ENCODE results near the gene CLMN. TPM values are rescaled to one million over a fixed set of nuclear protein-coding genes. Genes with fewer than 3 reads are reported as not detected.

Gene CLMN
- total RNA-seq, 1 donor from 2014 or later = 6.3 TPM

- H2AFZ ChIP-seq (replicated peaks) = no peak overlapping the region
- H3K9ac ChIP-seq = no peak overlapping the region
- no peaks in the 10 kb centered on the region for H3F3A ChIP-seq (ENCODE audit: low read depth)
- Mint-ChIP-seq H3K27me3 (ENCODE audit: insufficient read depth, low read depth) (peaks cover 2% of the 10 kb centered on the region), H3K9me3 (peaks cover 15% of the 10 kb centered on the region), H3K27ac (peak overlapping the region; percentile 57), H3K4me1 (peaks cover 24% of the 10 kb centered on the region), H3K36me3 (peaks cover 37% of the 10 kb centered on the region), H3K4me3 (peak overlapping the region; percentile 87)
- no peaks in the 10 kb centered on the region for H3K36me3 ChIP-seq
- H4K20me1 ChIP-seq (ENCODE audit: low read depth) = peaks cover 37% of the 10 kb centered on the region
- DNase-seq (ENCODE audit: low spot score) = no peak
- H3K4me3 ChIP-seq = no peak overlapping the region
- H3K4me1 ChIP-seq = peaks cover 11% of the 10 kb centered on the region
- peaks cover 76% of the 10 kb centered on the region for H3K79me2 ChIP-seq (ENCODE audit: low read depth)
- no peaks in the 10 kb centered on the region for H3K27me3 ChIP-seq
- no peaks in the 10 kb centered on the region for H3K9me3 ChIP-seq (ENCODE audit: low read depth)
- H3K4me2 ChIP-seq = peak overlapping the region; percentile 98
- H3K27ac ChIP-seq = no peak overlapping the region
- no peak for TF ChIP-seq CTCF (IDR thresholded peaks at IDR 0.05)
- TF ChIP-seq EZH2 (IDR thresholded peaks at IDR 0.05) = no peak
- TF ChIP-seq EZH2phosphoT487 (IDR thresholded peaks at IDR 0.05) = no peak
Measured at GRCh38 chr14:95155045-95155444, 164.7 kb downstream of the CLMN start.

- Histone ChIP-seq H3K36me3 (no peaks in the 10 kb centered on the region), H3K27me3 (no peaks in the 10 kb centered on the region), H3K79me2 (ENCODE audit: low read depth) (peaks cover 88% of the 10 kb centered on the region), H3K4me3 (no peak overlapping the region), H3K4me2 (no peak overlapping the region), H3K9me3 (ENCODE audit: low read depth) (no peaks in the 10 kb centered on the region), H3F3A (ENCODE audit: low read depth) (no peaks in the 10 kb centered on the region), H4K20me1 (ENCODE audit: low read depth) (peaks cover 40% of the 10 kb centered on the region), H3K4me1 (peaks cover 11% of the 10 kb centered on the region), H3K27ac (no peak overlapping the region), H3K9ac (no peak overlapping the region), H2AFZ (replicated peaks) (no peak overlapping the region)
- no peak for DNase-seq (ENCODE audit: low spot score)
- Mint-ChIP-seq H3K36me3 (peaks cover 43% of the 10 kb centered on the region), H3K27ac (no peak overlapping the region), H3K4me1 (peaks cover 24% of the 10 kb centered on the region), H3K9me3 (peaks cover 21% of the 10 kb centered on the region), H3K4me3 (no peak overlapping the region), H3K27me3 (ENCODE audit: insufficient read depth, low read depth) (peaks cover 2% of the 10 kb centered on the region)
- TF ChIP-seq EZH2 (IDR thresholded peaks at IDR 0.05) = no peak
- TF ChIP-seq CTCF (IDR thresholded peaks at IDR 0.05) = no peak
- no peak for TF ChIP-seq EZH2phosphoT487 (IDR thresholded peaks at IDR 0.05)
Measured at GRCh38 chr14:95153866-95154265, 165.8 kb downstream of the CLMN start.

- Mint-ChIP-seq H3K9me3 (peaks cover 39% of the 10 kb centered on the region), H3K27ac (no peak overlapping the region), H3K36me3 (peaks cover 64% of the 10 kb centered on the region), H3K27me3 (ENCODE audit: insufficient read depth, low read depth) (no peaks in the 10 kb centered on the region), H3K4me1 (peaks cover 19% of the 10 kb centered on the region), H3K4me3 (no peak overlapping the region)
- Histone ChIP-seq H3K4me2 (no peak overlapping the region), H3K9me3 (ENCODE audit: low read depth) (no peaks in the 10 kb centered on the region), H3F3A (ENCODE audit: low read depth) (no peaks in the 10 kb centered on the region), H3K27ac (no peak overlapping the region), H3K27me3 (no peaks in the 10 kb centered on the region), H3K4me3 (no peak overlapping the region), H3K9ac (no peak overlapping the region), H3K36me3 (no peaks in the 10 kb centered on the region), H4K20me1 (ENCODE audit: low read depth) (peaks cover 40% of the 10 kb centered on the region), H3K79me2 (ENCODE audit: low read depth) (peaks cover 100% of the 10 kb centered on the region), H2AFZ (replicated peaks) (no peak overlapping the region), H3K4me1 (peaks cover 11% of the 10 kb centered on the region)
- TF ChIP-seq EZH2 (IDR thresholded peaks at IDR 0.05) (no peak), EZH2phosphoT487 (IDR thresholded peaks at IDR 0.05) (no peak), CTCF (IDR thresholded peaks at IDR 0.05) (no peak)
- no peak for DNase-seq (ENCODE audit: low spot score)
Measured at GRCh38 chr14:95151561-95151960, 168.1 kb downstream of the CLMN start.

Data from neural progenitor cell (in vitro differentiated cells).